ENCODE measurements around the gene ARHGEF19. TPM values are rescaled to one million over a fixed set of nuclear protein-coding genes. Genes with fewer than 3 reads are reported as not detected.

Gene ARHGEF19
- total RNA-seq, 1 experiment from 2014 or later: 21.6 TPM

DNA sequence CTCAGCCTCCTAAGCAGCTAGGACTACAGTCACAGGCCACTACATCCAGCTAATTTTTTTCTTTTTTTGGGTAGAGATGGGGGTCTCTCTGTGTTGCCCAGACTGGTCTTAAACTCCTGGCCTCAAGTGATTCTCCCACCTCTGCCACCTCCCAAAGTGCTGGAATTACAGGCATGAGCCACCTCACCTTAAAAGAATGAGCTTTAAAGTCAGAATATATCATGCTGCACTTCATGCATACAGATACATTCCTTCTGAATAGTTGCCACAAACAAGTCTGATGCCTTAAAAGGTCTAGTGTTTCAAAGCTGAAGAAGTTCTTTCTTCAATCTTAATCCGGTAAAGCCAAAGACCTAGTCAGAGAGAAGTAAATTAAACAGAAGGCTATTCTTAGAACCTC, 48.4 kb upstream of the ARHGEF19 start:
- Histone ChIP-seq H3K4me3 (ENCODE audit: low read depth in 2 of 2, low read length in 2 of 2) (no peak overlapping the region), H3K9me3 (ENCODE audit: control insufficient read depth, insufficient read depth, low read depth, low read length) (no peaks in the 10 kb centered on the region), H3K27me3 (ENCODE audit: control insufficient read depth, insufficient read depth, low read length) (no peaks in the 10 kb centered on the region), H3K36me3 (ENCODE audit: control insufficient read depth, insufficient read depth, low read length) (0 out of 2 replicates have a peak, but pooled peaks cover under 1% of the 10 kb centered on the region), H3K27ac (ENCODE audit: low read length) (no peak overlapping the region), H3K4me1 (ENCODE audit: control insufficient read depth, insufficient read depth, low read length) (no peaks in the 10 kb centered on the region)
- no TSS peak for BruUV-seq (replicated peaks)
- DNase-seq (ENCODE audit: low read depth, low spot score) (no peak), ATAC-seq (no peak)
- ChIA-PET POLR2A (interaction anchor here (0.6 kb wide), 1 partner anchor 722 kb away, joined by 6 read pairs; no protein-coding TSS in a partner anchor), CTCF (no interaction called here)
- intact Hi-C loops (cut with micrococcal nuclease; ENCODE audit: unreplicated experiment): no loop called here
- TF ChIP-seq REST (IDR thresholded peaks at IDR 0.05; ENCODE audit: insufficient read depth in 1 of 2, low read depth in 2 of 2, low read length in 1 of 2): no peak
- no peak for TF ChIP-seq SIN3A (IDR thresholded peaks at IDR 0.05; ENCODE audit: borderline replicate concordance, insufficient read depth, low read depth, low read length)
- no peak for TF ChIP-seq POLR2AphosphoS5 (IDR thresholded peaks at IDR 0.05; ENCODE audit: low read depth, low read length)
- no peak for TF ChIP-seq CTCF (IDR thresholded peaks at IDR 0.05)
- TF ChIP-seq TCF7L2 (IDR thresholded peaks at IDR 0.05; ENCODE audit: low read depth, low read length): no peak
- in situ Hi-C loops (cut with HindIII; ENCODE audit: low pct_unique_long_range_greater_than_20kb, low sequenced_read_pairs): no loop called here

- no peak overlapping the region for H3K4me3 ChIP-seq (ENCODE audit: low read depth in 2 of 2, low read length in 2 of 2)
- CTCF ChIA-PET: no interaction called here
- in situ Hi-C loops (cut with HindIII; ENCODE audit: low pct_unique_long_range_greater_than_20kb, low sequenced_read_pairs) (no loop called here), intact Hi-C loops (cut with micrococcal nuclease; ENCODE audit: unreplicated experiment) (no loop called here)
- H3K27ac ChIP-seq (ENCODE audit: low read length): no peak overlapping the region
- no peaks in the 10 kb centered on the region for H3K9me3 ChIP-seq (ENCODE audit: control insufficient read depth, insufficient read depth, low read depth, low read length)
- POLR2A ChIA-PET: no interaction called here
- no peaks in the 10 kb centered on the region for H3K27me3 ChIP-seq (ENCODE audit: control insufficient read depth, insufficient read depth, low read length)
- H3K4me1 ChIP-seq (ENCODE audit: control insufficient read depth, insufficient read depth, low read length): no peaks in the 10 kb centered on the region
- no peak for TF ChIP-seq POLR2AphosphoS5 (IDR thresholded peaks at IDR 0.05; ENCODE audit: low read depth, low read length)
- no peak for TF ChIP-seq CTCF (IDR thresholded peaks at IDR 0.05)
- no peak for TF ChIP-seq SIN3A (IDR thresholded peaks at IDR 0.05; ENCODE audit: borderline replicate concordance, insufficient read depth, low read depth, low read length)
- TF ChIP-seq REST (IDR thresholded peaks at IDR 0.05; ENCODE audit: insufficient read depth in 1 of 2, low read depth in 2 of 2, low read length in 1 of 2): no peak
- TF ChIP-seq TCF7L2 (IDR thresholded peaks at IDR 0.05; ENCODE audit: low read depth, low read length): no peak
- H3K36me3 ChIP-seq (ENCODE audit: control insufficient read depth, insufficient read depth, low read length): 0 out of 2 replicates have a peak, but pooled peaks cover 2% of the 10 kb centered on the region
- BruUV-seq (replicated peaks): no TSS peak
- no peak for ATAC-seq
- no peak for DNase-seq (ENCODE audit: low read depth, low spot score)
Measured at GRCh38 chr1:16258591-16259135, 46.2 kb upstream of the ARHGEF19 start.

Measured in Panc1 (cell line).